A549 (cell line): Measurements from ENCODE around the gene NRXN3.

Source experiments
- TF ChIP-seq, protein P1 (sequence below): fragments of 200-600 bp; sonication (generic); IDR thresholded peaks from 2 replicates; pipeline ENCODE4 v1.6.1; 2016; ENCODE audit warnings: antibody characterized with exemption, mild to moderate bottlenecking, moderate library complexity
- TF ChIP-seq, protein P2 (sequence below): IDR thresholded peaks from 2 replicates; pipeline ENCODE4 v1.6.1; 2012

DNA sequence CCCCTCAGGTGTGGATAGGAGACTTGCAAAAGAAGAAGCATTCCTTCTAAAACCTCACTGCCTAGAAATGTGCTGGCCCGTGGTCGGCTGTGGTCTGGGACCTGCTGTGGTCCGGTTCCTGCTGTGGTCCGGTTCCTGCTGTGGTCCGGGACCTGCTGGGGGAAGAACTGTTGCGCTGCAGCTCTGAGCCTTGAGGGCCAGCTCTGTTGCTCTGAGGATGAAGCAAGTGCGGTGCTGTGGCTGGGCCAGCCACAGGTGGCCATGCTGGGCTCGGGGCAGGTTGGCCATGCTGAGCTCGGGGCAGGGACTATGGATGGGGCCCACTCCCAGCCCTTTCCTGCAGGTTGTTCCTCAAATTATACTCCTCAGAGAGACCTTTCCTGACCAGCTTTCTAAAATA, 5.2 kb downstream of the NRXN3 start:
- TF ChIP-seq, protein P1, sequence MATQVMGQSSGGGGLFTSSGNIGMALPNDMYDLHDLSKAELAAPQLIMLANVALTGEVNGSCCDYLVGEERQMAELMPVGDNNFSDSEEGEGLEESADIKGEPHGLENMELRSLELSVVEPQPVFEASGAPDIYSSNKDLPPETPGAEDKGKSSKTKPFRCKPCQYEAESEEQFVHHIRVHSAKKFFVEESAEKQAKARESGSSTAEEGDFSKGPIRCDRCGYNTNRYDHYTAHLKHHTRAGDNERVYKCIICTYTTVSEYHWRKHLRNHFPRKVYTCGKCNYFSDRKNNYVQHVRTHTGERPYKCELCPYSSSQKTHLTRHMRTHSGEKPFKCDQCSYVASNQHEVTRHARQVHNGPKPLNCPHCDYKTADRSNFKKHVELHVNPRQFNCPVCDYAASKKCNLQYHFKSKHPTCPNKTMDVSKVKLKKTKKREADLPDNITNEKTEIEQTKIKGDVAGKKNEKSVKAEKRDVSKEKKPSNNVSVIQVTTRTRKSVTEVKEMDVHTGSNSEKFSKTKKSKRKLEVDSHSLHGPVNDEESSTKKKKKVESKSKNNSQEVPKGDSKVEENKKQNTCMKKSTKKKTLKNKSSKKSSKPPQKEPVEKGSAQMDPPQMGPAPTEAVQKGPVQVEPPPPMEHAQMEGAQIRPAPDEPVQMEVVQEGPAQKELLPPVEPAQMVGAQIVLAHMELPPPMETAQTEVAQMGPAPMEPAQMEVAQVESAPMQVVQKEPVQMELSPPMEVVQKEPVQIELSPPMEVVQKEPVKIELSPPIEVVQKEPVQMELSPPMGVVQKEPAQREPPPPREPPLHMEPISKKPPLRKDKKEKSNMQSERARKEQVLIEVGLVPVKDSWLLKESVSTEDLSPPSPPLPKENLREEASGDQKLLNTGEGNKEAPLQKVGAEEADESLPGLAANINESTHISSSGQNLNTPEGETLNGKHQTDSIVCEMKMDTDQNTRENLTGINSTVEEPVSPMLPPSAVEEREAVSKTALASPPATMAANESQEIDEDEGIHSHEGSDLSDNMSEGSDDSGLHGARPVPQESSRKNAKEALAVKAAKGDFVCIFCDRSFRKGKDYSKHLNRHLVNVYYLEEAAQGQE, result no peak
- TF ChIP-seq, protein P2, sequence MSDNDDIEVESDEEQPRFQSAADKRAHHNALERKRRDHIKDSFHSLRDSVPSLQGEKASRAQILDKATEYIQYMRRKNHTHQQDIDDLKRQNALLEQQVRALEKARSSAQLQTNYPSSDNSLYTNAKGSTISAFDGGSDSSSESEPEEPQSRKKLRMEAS, result no peak
